IPS-20b (cell line): Measurements from ENCODE around the gene EHD3.
A peak's percentile ranks its signal among the peaks of the same experiment; 100 is the strongest.

Experiments
- H3K27ac ChIP-seq: one replicate; pipeline ENCODE4 v1.5.1; 2013; ENCODE audit warnings: low read length
- H3K27me3 ChIP-seq: 2 replicates; pipeline ENCODE4 v1.6.1; 2013; ENCODE audit warnings: mild to moderate bottlenecking, low read length, inconsistent platforms; ENCODE audit not compliant: insufficient read depth
- H3K36me3 ChIP-seq: 2 replicates; pipeline ENCODE4 v1.6.1; 2013; ENCODE audit warnings: low read depth, mild to moderate bottlenecking, inconsistent platforms, low read length, moderate library complexity; ENCODE audit not compliant: insufficient read depth
- H3K4me1 ChIP-seq: 2 replicates; pipeline ENCODE4 v1.6.1; 2013; ENCODE audit warnings: mild to moderate bottlenecking, control low read depth, inconsistent platforms, low read length, moderate library complexity; ENCODE audit not compliant: insufficient read depth
- H3K4me3 ChIP-seq: 2 replicates; pipeline ENCODE4 v1.5.1; 2013; ENCODE audit warnings: mild to moderate bottlenecking, low read length, inconsistent platforms
- H3K9ac ChIP-seq: 2 replicates; pipeline ENCODE4 v1.6.1; 2013; ENCODE audit warnings: low read depth, mild to moderate bottlenecking, inconsistent platforms, low read length, moderate library complexity
- H3K9me3 ChIP-seq: 2 replicates; pipeline ENCODE4 v1.6.1; 2013; ENCODE audit warnings: mild to moderate bottlenecking, low read depth, low read length, inconsistent platforms; ENCODE audit not compliant: insufficient read depth

EHD3 gene

DNA sequence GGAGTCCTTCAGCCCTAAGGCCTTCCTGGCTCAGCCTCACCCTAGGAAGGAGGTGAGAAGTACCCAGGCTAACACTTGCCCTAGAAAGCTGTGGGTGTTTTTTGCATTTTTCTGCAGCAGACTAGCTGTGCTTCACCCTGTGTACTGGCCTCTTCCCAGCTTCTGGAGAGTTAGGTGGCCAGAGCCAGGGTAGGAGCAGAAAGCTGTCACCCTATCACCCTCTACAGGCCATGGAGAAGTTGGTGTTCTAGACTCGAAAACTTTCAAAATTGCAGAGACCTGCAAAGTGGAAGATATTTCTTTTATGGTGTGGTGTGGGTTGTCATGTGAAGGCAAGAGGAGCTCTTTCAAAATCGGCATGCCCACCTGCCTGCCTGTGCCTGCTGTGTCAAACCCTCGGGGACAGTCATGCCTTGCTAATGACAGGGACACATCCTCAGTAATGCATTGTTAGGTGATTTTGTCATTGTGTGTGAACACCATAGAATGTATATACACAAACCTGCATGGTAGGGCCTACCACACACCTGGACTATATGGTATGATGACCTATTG, 29.8 kb downstream of the EHD3 start:
- no peaks in the 10 kb centered on the region for H3K27me3 ChIP-seq
- no peaks in the 10 kb centered on the region; the same call in 1 of the 2 replicates for H3K4me1 ChIP-seq
- no peaks in the 10 kb centered on the region for H3K36me3 ChIP-seq
- no peak overlapping the region for H3K4me3 ChIP-seq
- no peak overlapping the region for H3K9ac ChIP-seq
- H3K27ac ChIP-seq, result no peak overlapping the region
- no peaks in the 10 kb centered on the region for H3K9me3 ChIP-seq

DNA sequence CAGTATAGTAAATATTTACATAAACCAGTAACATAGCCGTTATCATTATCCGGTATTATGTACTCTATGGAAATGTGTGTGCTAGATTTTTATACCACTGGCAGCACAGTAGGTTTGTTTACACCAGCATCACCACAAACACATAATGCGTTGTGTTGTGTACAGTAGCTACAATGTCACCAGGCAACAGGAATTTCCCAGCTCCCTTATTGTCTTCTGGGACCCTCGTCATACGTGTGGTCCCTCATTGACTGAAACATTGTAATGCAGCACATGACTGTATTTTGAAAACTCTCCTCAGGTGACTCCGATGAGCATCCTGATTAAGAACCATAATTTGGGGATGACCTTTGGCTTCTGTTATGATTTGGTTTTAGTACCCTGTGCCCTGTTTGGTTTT, 31.3 kb downstream of the EHD3 start:
- H3K36me3 ChIP-seq, result no peaks in the 10 kb centered on the region

DNA sequence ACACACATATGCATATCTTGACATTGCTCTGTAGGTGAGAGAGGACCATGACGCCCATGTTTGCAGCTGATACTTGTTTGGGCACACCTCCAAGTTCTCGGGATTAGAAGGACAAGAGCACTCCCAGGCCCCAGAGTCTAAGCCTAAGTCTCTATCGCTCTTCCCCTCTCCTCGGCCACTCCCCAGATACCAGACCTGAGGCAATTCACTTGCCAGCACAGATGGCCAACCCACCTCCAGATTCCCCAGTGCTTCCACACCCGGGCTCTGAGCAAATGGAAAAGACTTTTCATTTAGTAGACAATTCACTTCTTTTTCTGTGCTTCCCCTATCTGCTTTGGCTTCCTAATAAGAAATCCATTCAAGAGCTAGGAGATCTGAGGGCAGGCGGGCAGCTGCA, 32.9 kb downstream of the EHD3 start:
- H3K9ac ChIP-seq, result no peak overlapping the region
- no peaks in the 10 kb centered on the region for H3K36me3 ChIP-seq
- no peak overlapping the region for H3K27ac ChIP-seq
- no peak overlapping the region for H3K4me3 ChIP-seq
- H3K27me3 ChIP-seq, result no peaks in the 10 kb centered on the region
- no peaks in the 10 kb centered on the region for H3K9me3 ChIP-seq
- H3K4me1 ChIP-seq, result peaks cover 27% of the 10 kb centered on the region

More for the DNA sequence above, 31.3 kb downstream of the EHD3 start:
- Histone ChIP-seq H3K4me3 (no peak overlapping the region), H3K27me3 (no peaks in the 10 kb centered on the region), H3K9ac (no peak overlapping the region), H3K4me1 (peaks cover 15% of the 10 kb centered on the region), H3K27ac (no peak overlapping the region), H3K9me3 (no peaks in the 10 kb centered on the region)

DNA sequence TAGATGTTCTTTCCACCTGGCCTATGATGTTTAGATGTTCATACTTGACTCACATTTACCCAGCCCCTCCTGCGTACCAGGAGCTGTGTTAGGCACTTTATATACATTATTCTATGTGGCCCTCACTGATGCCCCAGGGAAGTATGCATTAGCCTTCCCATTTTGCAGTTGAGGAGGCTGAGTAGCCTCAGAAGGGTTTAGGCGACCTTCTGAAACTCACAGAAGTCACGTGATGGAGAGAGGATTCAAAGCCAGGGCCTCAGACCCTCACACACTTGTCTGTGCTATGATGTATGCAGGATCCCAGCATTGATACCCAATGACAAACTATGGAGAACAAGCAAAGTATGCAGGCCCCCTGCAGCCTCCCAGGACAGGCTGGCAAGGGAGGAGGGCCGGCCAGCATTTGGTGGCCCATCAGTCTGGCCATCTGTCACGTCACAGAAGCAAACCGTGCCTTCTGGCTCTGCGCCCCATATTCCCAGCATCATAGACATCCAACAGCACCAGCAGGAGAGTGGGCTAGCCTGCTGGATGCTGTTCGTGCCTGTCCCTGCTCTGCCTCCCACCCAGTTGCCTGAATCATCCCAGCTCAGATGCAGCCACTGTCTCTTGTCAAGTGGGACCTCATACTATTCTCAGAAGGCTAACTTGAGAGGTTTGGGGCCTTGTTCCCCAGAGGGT, 33.6 kb downstream of the EHD3 start:
- Histone ChIP-seq H3K4me1 (peaks cover 29% of the 10 kb centered on the region), H3K36me3 (no peaks in the 10 kb centered on the region), H3K27me3 (no peaks in the 10 kb centered on the region), H3K9me3 (no peaks in the 10 kb centered on the region), H3K27ac (no peak overlapping the region), H3K9ac (no peak overlapping the region), H3K4me3 (no peak overlapping the region)

DNA sequence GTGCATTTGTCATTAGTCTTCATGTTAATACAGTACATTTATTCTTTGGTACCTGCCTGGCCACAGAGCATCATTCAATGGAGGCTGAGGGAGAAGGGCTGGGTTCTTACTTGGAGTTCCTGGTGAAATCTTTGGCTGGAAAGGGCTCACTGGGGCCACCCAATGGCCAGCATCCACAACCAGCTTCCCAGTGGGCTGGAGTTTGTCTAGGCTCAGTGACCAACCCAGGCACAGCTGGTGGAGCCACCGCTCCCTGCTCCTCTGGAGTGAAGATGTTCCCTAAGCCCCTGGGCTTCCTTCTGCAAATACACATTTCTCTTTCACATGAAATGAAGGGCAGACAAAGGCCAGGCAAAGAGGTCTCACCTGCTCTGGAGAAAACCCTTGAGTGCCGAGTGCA, 34.4 kb downstream of the EHD3 start:
- Histone ChIP-seq H3K4me3 (no peak overlapping the region), H3K36me3 (no peaks in the 10 kb centered on the region), H3K27ac (no peak overlapping the region), H3K27me3 (no peaks in the 10 kb centered on the region), H3K9ac (no peak overlapping the region), H3K4me1 (peaks cover 29% of the 10 kb centered on the region), H3K9me3 (no peaks in the 10 kb centered on the region)

DNA sequence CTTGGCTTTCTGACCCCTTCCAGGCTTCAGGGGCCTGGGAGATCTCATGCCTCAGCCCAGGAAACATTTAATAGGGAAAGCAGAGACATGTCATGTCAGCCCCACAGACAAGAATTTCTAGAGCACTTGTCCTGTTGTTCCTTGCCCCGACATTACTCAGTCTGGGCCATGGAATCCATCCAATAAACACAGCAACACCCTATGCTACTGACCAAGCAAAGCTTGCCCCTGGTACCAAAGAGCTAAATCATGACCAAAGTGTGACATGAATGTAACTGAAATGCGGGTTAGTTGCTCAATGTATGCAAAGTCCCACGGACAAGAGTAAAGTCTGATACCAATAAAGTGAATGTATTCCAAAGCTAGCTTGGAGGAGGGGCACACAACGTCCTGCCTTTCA, 35.1 kb downstream of the EHD3 start:
- Histone ChIP-seq H3K4me1 (peaks cover 29% of the 10 kb centered on the region), H3K27me3 (no peaks in the 10 kb centered on the region), H3K36me3 (no peaks in the 10 kb centered on the region)

DNA sequence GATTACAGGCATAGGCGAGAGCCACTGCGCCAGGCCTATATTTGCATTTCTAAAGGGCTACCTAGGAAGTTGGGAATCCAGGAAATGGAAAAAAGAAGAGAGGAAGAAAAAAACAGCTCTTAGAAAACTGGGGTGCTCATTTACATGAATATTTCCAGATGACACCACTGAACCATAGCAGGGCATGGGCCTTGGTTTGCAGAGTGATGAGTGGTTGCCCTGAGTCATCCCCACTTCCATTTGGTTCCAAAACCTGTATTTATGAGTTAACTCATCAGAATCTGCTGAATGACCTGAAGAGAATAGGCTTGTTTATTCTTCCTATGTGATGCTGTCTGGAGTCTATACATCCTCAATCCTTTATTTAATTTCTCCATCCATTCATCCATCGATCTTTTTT, 36.2 kb downstream of the EHD3 start:
- H3K27ac ChIP-seq, result no peak overlapping the region
- no peak overlapping the region for H3K9ac ChIP-seq
- peak overlapping the region; percentile 34; the same call in 1 of the 2 replicates for H3K4me3 ChIP-seq
- H3K36me3 ChIP-seq, result no peaks in the 10 kb centered on the region
- no peaks in the 10 kb centered on the region for H3K9me3 ChIP-seq
- H3K27me3 ChIP-seq, result no peaks in the 10 kb centered on the region
- H3K4me1 ChIP-seq, result peaks cover 29% of the 10 kb centered on the region

More for the DNA sequence above, 35.1 kb downstream of the EHD3 start:
- Histone ChIP-seq H3K27ac (no peak overlapping the region), H3K9ac (no peak overlapping the region), H3K4me3 (no peak overlapping the region), H3K9me3 (no peaks in the 10 kb centered on the region)

DNA sequence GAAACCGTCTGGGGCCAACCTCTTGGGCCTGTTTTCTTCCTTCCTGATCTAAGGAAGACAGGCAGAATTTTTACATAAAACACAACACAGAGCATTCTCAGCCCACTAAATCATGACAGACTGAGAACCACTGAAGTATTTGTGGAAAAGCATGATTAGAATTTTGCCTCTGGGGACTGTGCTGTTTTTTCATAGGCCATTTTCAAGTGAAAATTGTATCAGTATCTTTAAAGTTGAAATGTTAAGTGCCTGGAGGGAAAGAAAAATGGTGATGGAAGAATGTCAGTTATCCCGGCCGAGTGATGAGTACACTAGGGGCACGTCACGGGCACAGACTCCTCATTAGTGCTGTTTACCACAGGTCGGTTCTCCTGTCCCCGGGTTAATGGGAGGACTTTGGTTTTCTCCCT, 36.9 kb downstream of the EHD3 start:
- Histone ChIP-seq H3K4me3 (no peak overlapping the region), H3K27me3 (no peaks in the 10 kb centered on the region), H3K36me3 (no peaks in the 10 kb centered on the region), H3K4me1 (peaks cover 29% of the 10 kb centered on the region), H3K9me3 (no peaks in the 10 kb centered on the region), H3K9ac (no peak overlapping the region), H3K27ac (no peak overlapping the region)

DNA sequence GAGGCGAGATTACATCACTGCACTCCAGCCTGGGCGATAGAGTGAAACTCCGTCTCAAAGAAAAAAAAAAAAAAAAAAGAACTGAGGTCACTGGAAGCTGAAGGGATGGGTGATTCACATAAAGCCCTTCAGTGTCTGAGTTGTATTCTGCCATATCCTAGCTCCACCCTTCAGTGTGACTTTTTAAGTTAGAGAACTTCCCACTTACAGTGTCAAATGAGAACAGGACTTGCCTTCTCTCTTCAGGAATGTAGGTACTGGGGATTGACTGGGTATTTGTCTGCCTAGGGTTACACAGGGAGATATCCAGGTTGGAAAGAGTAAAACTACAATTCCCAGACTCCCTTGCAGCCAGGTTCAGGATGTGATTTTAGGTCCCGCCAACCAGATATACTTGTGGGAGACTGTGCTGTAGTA, 37.9 kb downstream of the EHD3 start:
- Histone ChIP-seq H3K4me1 (peaks cover 29% of the 10 kb centered on the region), H3K9ac (no peak overlapping the region), H3K4me3 (no peak overlapping the region), H3K27me3 (no peaks in the 10 kb centered on the region), H3K9me3 (no peaks in the 10 kb centered on the region), H3K27ac (no peak overlapping the region), H3K36me3 (no peaks in the 10 kb centered on the region)

DNA sequence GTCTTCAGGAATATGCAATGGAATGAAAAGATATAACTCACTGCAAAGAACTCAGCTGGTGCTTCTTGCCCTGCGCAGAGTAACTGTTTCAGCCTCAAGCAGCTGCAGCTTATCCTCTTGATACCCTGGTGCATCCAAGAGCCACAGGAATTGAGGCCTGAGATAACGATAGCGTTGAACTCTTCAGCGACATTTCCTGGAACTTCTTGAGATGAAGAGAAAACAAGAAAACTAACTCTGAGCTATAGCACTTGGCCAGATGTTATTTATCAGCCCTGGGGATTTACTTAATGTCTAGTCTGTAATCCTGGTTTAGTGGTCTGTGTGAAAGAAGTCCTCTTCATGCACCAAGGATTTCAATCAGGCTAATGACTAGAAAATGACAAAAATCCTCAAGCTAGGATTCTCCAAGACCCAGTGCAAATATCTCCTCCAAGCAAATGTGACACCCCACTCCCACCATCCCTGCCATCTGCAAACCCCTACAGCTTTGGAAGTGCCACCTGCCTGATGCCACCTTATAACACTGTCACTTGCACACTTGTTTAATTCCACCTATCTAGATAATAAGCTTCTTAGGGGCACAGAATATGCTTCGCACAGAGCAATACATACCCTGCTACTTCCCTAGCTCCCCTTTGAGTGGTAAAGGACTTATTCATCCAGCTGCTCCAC, 40.6 kb downstream of the EHD3 start:
- no peaks in the 10 kb centered on the region for H3K36me3 ChIP-seq
- H3K9me3 ChIP-seq, result no peaks in the 10 kb centered on the region
- H3K27me3 ChIP-seq, result no peaks in the 10 kb centered on the region
- H3K27ac ChIP-seq, result no peak overlapping the region
- H3K4me3 ChIP-seq, result no peak overlapping the region
- H3K4me1 ChIP-seq, result peaks cover 20% of the 10 kb centered on the region
- H3K9ac ChIP-seq, result no peak overlapping the region

DNA sequence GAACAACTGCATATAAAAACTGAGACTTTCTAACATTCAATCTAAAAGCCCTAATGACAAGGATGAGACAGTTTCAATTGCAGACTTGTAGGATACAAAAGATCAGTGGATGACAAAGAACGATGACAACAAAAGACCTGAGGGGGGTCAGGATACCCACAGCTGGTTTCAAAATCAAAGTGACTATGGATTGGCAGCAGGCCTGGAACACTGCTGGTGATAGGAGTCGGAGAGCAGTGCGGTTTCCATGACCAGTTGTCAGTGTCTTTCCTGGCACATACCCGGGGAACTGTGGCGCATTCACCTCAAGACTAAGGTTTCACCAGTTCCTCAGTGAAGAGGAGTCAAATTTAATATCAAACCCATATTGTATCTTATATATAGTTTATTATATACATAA, 42.0 kb downstream of the EHD3 start:
- no peak overlapping the region for H3K4me3 ChIP-seq
- peaks cover 6% of the 10 kb centered on the region; the same call in 1 of the 2 replicates for H3K4me1 ChIP-seq
- H3K9ac ChIP-seq, result no peak overlapping the region
- H3K27ac ChIP-seq, result no peak overlapping the region
- H3K27me3 ChIP-seq, result no peaks in the 10 kb centered on the region
- no peaks in the 10 kb centered on the region for H3K9me3 ChIP-seq
- no peaks in the 10 kb centered on the region for H3K36me3 ChIP-seq

DNA sequence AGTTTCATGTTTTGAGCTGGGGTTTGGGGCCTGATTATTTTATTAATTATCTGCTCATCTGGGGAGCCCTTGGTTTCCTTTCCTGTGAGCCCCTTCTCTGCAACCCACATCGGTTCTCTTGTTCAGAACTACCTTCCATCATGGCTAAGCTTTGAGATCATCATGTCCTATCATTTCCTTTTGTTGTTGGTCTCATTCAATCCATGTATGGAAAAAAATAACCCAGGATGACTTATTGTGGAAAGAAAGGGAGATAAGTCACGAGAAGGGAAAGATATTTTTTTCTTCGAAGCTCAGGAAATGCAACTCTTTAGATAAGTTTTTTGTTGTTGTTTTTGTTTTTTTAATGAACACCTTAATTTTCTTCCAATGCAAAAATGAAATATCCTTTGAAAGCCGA, 43.7 kb downstream of the EHD3 start:
- Histone ChIP-seq H3K36me3 (no peaks in the 10 kb centered on the region), H3K27me3 (no peaks in the 10 kb centered on the region), H3K9me3 (no peaks in the 10 kb centered on the region), H3K9ac (no peak overlapping the region), H3K4me1 (no peaks in the 10 kb centered on the region), H3K27ac (no peak overlapping the region), H3K4me3 (no peak overlapping the region)
